HG02870 (cell line): ENCODE measurements around the gene CCN5.

Experiments
- ATAC-seq: cut with Tn5 transposase; IDR thresholded peaks from one replicate; pipeline ENCODE4 v1.9.1; 2021; ENCODE audit warnings: mild to moderate bottlenecking, moderate library complexity; ENCODE audit not compliant: unreplicated experiment

CCN5 gene

GRCh38 chr20:44715499-44716308, 535 bp downstream of the CCN5 start:
- no peak for ATAC-seq

GRCh38 chr20:44716309-44717106, 1.3 kb downstream of the CCN5 start:
- ATAC-seq = no peak

GRCh38 chr20:44717986-44718385, 2.8 kb downstream of the CCN5 start:
- ATAC-seq = no peak

GRCh38 chr20:44719841-44720240, 4.7 kb downstream of the CCN5 start:
- no peak for ATAC-seq

- ATAC-seq = no peak
Measured at GRCh38 chr20:44720621-44720996, 5.4 kb downstream of the CCN5 start.

- ATAC-seq = no peak
Measured at GRCh38 chr20:44720997-44721784, 6.0 kb downstream of the CCN5 start.

- ATAC-seq = no peak
Measured at GRCh38 chr20:44721785-44722054, 6.6 kb downstream of the CCN5 start.

- ATAC-seq = no peak
Measured at GRCh38 chr20:44722990-44723389, 7.8 kb downstream of the CCN5 start.

GRCh38 chr20:44723391-44723790, 8.2 kb downstream of the CCN5 start:
- no peak for ATAC-seq

- no peak for ATAC-seq
Measured at GRCh38 chr20:44723798-44724362, 8.7 kb downstream of the CCN5 start.

GRCh38 chr20:44724423-44725091, 9.4 kb downstream of the CCN5 start:
- ATAC-seq = no peak

- ATAC-seq = no peak
Measured at GRCh38 chr20:44725837-44726236, 10.7 kb downstream of the CCN5 start.

GRCh38 chr20:44727039-44727438, 11.9 kb downstream of the CCN5 start:
- no peak for ATAC-seq

GRCh38 chr20:44727651-44728050, 12.5 kb downstream of the CCN5 start:
- ATAC-seq = no peak

- ATAC-seq = no peak
Measured at GRCh38 chr20:44728801-44729443, 13.8 kb downstream of the CCN5 start.

- ATAC-seq = no peak
Measured at GRCh38 chr20:44730441-44730840, 15.3 kb downstream of the CCN5 start.

- ATAC-seq = no peak
Measured at GRCh38 chr20:44731657-44732056, 16.5 kb downstream of the CCN5 start.

- no peak for ATAC-seq
Measured at GRCh38 chr20:44732327-44732726, 17.2 kb downstream of the CCN5 start.

GRCh38 chr20:44733341-44734069, 18.3 kb downstream of the CCN5 start:
- no peak for ATAC-seq

- no peak for ATAC-seq
Measured at GRCh38 chr20:44734938-44735337, 19.8 kb downstream of the CCN5 start.
